DOHH2 (cell line): ENCODE data around the gene CIAPIN1.

Source experiments
- H3F3A ChIP-seq: fragments of 200-600 bp; sonication (generic), shearing (Covaris generic); 2 replicates; pipeline ENCODE4 v1.6.0; 2016; ENCODE audit warnings: antibody characterized with exemption, mild to moderate bottlenecking; ENCODE audit not compliant: control insufficient read depth, insufficient read depth
- H3K27ac ChIP-seq: fragments of 200-600 bp; sonication (generic); 2 replicates; pipeline ENCODE4 v1.5.1; 2014; ENCODE audit warnings: low read depth, mild to moderate bottlenecking, low read length, moderate library complexity
- H3K27me3 ChIP-seq: fragments of 200-600 bp; sonication (generic); 2 replicates; pipeline ENCODE4 v1.6.1; 2014; ENCODE audit warnings: mild to moderate bottlenecking, low read length, mixed read lengths; ENCODE audit not compliant: control insufficient read depth
- H3K36me3 ChIP-seq: fragments of 200-600 bp; sonication (generic); 2 replicates; pipeline ENCODE4 v1.6.1; 2014; ENCODE audit warnings: mild to moderate bottlenecking, low read length, moderate library complexity, mixed read lengths; ENCODE audit not compliant: control insufficient read depth
- H3K4me1 ChIP-seq: fragments of 200-600 bp; sonication (generic); 2 replicates; pipeline ENCODE4 v1.6.1; 2014; ENCODE audit warnings: mild to moderate bottlenecking, low read length, mixed read lengths; ENCODE audit not compliant: control insufficient read depth
- H3K4me2 ChIP-seq: fragments of 200-600 bp; sonication (generic); 2 replicates; pipeline ENCODE4 v1.6.0; 2014; ENCODE audit warnings: mild to moderate bottlenecking, low read length, moderate library complexity
- H3K4me3 ChIP-seq: fragments of 200-600 bp; sonication (generic); 2 replicates; pipeline ENCODE4 v1.5.1; 2014; ENCODE audit warnings: mild to moderate bottlenecking, low read length, mixed read lengths
- H3K79me2 ChIP-seq: fragments of 200-600 bp; sonication (generic); 2 replicates; pipeline ENCODE4 v1.6.1; 2014; ENCODE audit warnings: mild to moderate bottlenecking, low read length, mixed read lengths; ENCODE audit not compliant: control insufficient read depth
- H3K9me2 ChIP-seq: fragments of 200-600 bp; sonication (generic); replicated peaks from 2 replicates; pipeline ENCODE4 v1.6.1; 2014; ENCODE audit warnings: mild to moderate bottlenecking, low read length, mixed read lengths; ENCODE audit not compliant: control insufficient read depth
- H3K9me3 ChIP-seq: fragments of 200-600 bp; sonication (generic); 2 replicates; pipeline ENCODE4 v1.6.1; 2014; ENCODE audit warnings: antibody characterized with exemption, low read length, mixed read lengths; ENCODE audit not compliant: control insufficient read depth, insufficient read depth
- H4K20me1 ChIP-seq: fragments of 200-600 bp; sonication (generic); 2 replicates; pipeline ENCODE4 v1.6.0; 2014; ENCODE audit warnings: low read depth, mild to moderate bottlenecking, antibody characterized with exemption, low read length, moderate library complexity; ENCODE audit not compliant: control insufficient read depth, insufficient read depth
- CTCF ChIP-seq: fragments of 200-600 bp; sonication (generic); IDR thresholded peaks from one replicate; pipeline ENCODE4 v1.5.1; 2014; ENCODE audit warnings: antibody characterized with exemption, mild to moderate bottlenecking, low read depth, low read length; ENCODE audit not compliant: poor library complexity, severe bottlenecking
- EZH2phosphoT487 ChIP-seq: fragments of 200-600 bp; sonication (generic); IDR thresholded peaks from 2 replicates; pipeline ENCODE4 v1.6.1; 2017; ENCODE audit warnings: borderline replicate concordance, mild to moderate bottlenecking, antibody characterized with exemption, low read length, moderate library complexity, mixed read lengths

CIAPIN1 gene

GRCh38 chr16:57481421-57481820, 34.2 kb upstream of the CIAPIN1 start:
- no peak overlapping the region for H3K27ac ChIP-seq
- no peaks in the 10 kb centered on the region for H3F3A ChIP-seq
- no peaks in the 10 kb centered on the region for H3K36me3 ChIP-seq
- no peak overlapping the region for H3K4me3 ChIP-seq
- no peak for TF ChIP-seq EZH2phosphoT487
- no peak for TF ChIP-seq CTCF
- no peaks in the 10 kb centered on the region for H4K20me1 ChIP-seq
- H3K4me1 ChIP-seq = peaks cover 23% of the 10 kb centered on the region
- no peaks in the 10 kb centered on the region for H3K79me2 ChIP-seq
- no peaks in the 10 kb centered on the region for H3K9me3 ChIP-seq
- H3K4me2 ChIP-seq = no peak overlapping the region
- peaks cover 19% of the 10 kb centered on the region for H3K27me3 ChIP-seq
- no peaks in the 10 kb centered on the region for H3K9me2 ChIP-seq

- H3K4me1 ChIP-seq = peaks cover 25% of the 10 kb centered on the region
- H3K36me3 ChIP-seq = no peaks in the 10 kb centered on the region
- no peak overlapping the region for H3K4me2 ChIP-seq
- peaks cover 18% of the 10 kb centered on the region for H3K27me3 ChIP-seq
- no peaks in the 10 kb centered on the region for H3K79me2 ChIP-seq
- no peaks in the 10 kb centered on the region for H3K9me2 ChIP-seq
- H3K27ac ChIP-seq = no peak overlapping the region
- H4K20me1 ChIP-seq = no peaks in the 10 kb centered on the region
- no peak overlapping the region for H3K4me3 ChIP-seq
- H3F3A ChIP-seq = no peaks in the 10 kb centered on the region
- no peaks in the 10 kb centered on the region for H3K9me3 ChIP-seq
- TF ChIP-seq EZH2phosphoT487 (no peak), CTCF (no peak)
These were observed 33.6 kb upstream of the CIAPIN1 start for GRCh38 chr16:57480754-57481230.

GRCh38 chr16:57479976-57480753, 33.0 kb upstream of the CIAPIN1 start:
- no peak overlapping the region for H3K4me3 ChIP-seq
- H3K9me3 ChIP-seq = no peaks in the 10 kb centered on the region
- H3F3A ChIP-seq = no peaks in the 10 kb centered on the region
- no peaks in the 10 kb centered on the region for H3K79me2 ChIP-seq
- H4K20me1 ChIP-seq = no peaks in the 10 kb centered on the region
- no peak overlapping the region for H3K4me2 ChIP-seq
- peaks cover 12% of the 10 kb centered on the region for H3K27me3 ChIP-seq
- no peaks in the 10 kb centered on the region for H3K36me3 ChIP-seq
- peaks cover 29% of the 10 kb centered on the region for H3K4me1 ChIP-seq
- TF ChIP-seq EZH2phosphoT487 = no peak
- no peak for TF ChIP-seq CTCF
- no peak overlapping the region for H3K27ac ChIP-seq
- H3K9me2 ChIP-seq = no peaks in the 10 kb centered on the region
